ENCODE measurements around the gene FAM3A. TPM values are rescaled to one million over a fixed set of nuclear protein-coding genes. Genes with fewer than 3 reads are reported as not detected.

The FAM3A gene
- polyA plus RNA-seq, 1 of the 3 experiments (the other 2 are of a cell fraction) = 42.1 TPM

GRCh38 chrX:154470914-154471568, 45.0 kb downstream of the FAM3A start:
- H2AFZ ChIP-seq (ENCODE audit: low read depth) = no peak overlapping the region
- 0 out of 2 replicates have a peak, but pooled peaks cover 8% of the 10 kb centered on the region for H4K20me1 ChIP-seq (ENCODE audit: insufficient read depth)
- ChIA-PET CTCF (no interaction called here), POLR2A (no interaction called here)
- no peaks in the 10 kb centered on the region for H3K79me2 ChIP-seq (ENCODE audit: insufficient read depth)
- H3K4me2 ChIP-seq = no peak overlapping the region
- H3K9me3 ChIP-seq = no peaks in the 10 kb centered on the region
- H3K27ac ChIP-seq (ENCODE audit: low read depth in 2 of 2, low read length in 1 of 2) = no peak overlapping the region
- no peaks in the 10 kb centered on the region for H3K4me1 ChIP-seq (ENCODE audit: control insufficient read depth in 1 of 2, insufficient read depth in 2 of 2, low read depth in 1 of 2, low read length in 1 of 2)
- TF ChIP-seq FOXM1 (IDR thresholded peaks at IDR 0.05; ENCODE audit: low read depth) (no peak), PBX3 (IDR thresholded peaks at IDR 0.05) (no peak), TEAD4 (IDR thresholded peaks at IDR 0.05; ENCODE audit: borderline replicate concordance, insufficient read depth) (no peak), MXI1 (IDR thresholded peaks at IDR 0.05; ENCODE audit: low read depth, low read length) (no peak), FOXJ3 (CRISPR knock-in tag; IDR thresholded peaks at IDR 0.05) (no peak), SIN3A (IDR thresholded peaks at IDR 0.05; ENCODE audit: borderline replicate concordance, low read depth, low read length) (no peak), JUND (IDR thresholded peaks at IDR 0.05) (no peak), YY1 (IDR thresholded peaks at IDR 0.05; ENCODE audit: low read depth) (no peak)
- peaks cover 13% of the 10 kb centered on the region for H3K27me3 ChIP-seq (ENCODE audit: insufficient read depth)
- no peak overlapping the region for H3K4me3 ChIP-seq (ENCODE audit: low read depth in 2 of 2, low read length in 1 of 2)
- H3F3A ChIP-seq (replicated peaks; ENCODE audit: insufficient read depth) = peaks cover under 1% of the 10 kb centered on the region
- no peak for DNase-seq
- no peak overlapping the region for H3K9ac ChIP-seq
- H3K9me2 ChIP-seq = no peaks in the 10 kb centered on the region
- 46% methylated on average over 21 of the region's 23 CpGs for WGBS (ENCODE audit: low lambda C conversion rate)
- peaks cover 0 to 18% of the 10 kb centered on the region in 2 experiments for H3K36me3 ChIP-seq (replicated peaks in 1 of 2; ENCODE audit: control insufficient read depth in 1 of 2, insufficient read depth in 2 of 2, low read length in 1 of 2)

GRCh38 chrX:154470434-154470833, 45.6 kb downstream of the FAM3A start:
- H3K4me3 ChIP-seq (ENCODE audit: low read depth in 2 of 2, low read length in 1 of 2) = no peak overlapping the region
- no peak for TF ChIP-seq YY1 (IDR thresholded peaks at IDR 0.05; ENCODE audit: low read depth)
- no peak for TF ChIP-seq MEF2A (IDR thresholded peaks at IDR 0.05; ENCODE audit: borderline replicate concordance, low read depth)
- H3K4me2 ChIP-seq = no peak overlapping the region
- CTCF ChIA-PET = no interaction called here
- H3K79me2 ChIP-seq (ENCODE audit: insufficient read depth) = no peaks in the 10 kb centered on the region
- H3K4me1 ChIP-seq (ENCODE audit: control insufficient read depth in 1 of 2, insufficient read depth in 2 of 2, low read depth in 1 of 2, low read length in 1 of 2) = no peaks in the 10 kb centered on the region
- H4K20me1 ChIP-seq (ENCODE audit: insufficient read depth) = 0 out of 2 replicates have a peak, but pooled peaks cover 8% of the 10 kb centered on the region
- H3K27me3 ChIP-seq (ENCODE audit: insufficient read depth) = peaks cover 13% of the 10 kb centered on the region
- H3K9ac ChIP-seq = no peak overlapping the region
- POLR2A ChIA-PET = no interaction called here
- H2AFZ ChIP-seq (ENCODE audit: low read depth) = no peak overlapping the region
- no peaks in the 10 kb centered on the region for H3K9me3 ChIP-seq
- no peaks in the 10 kb centered on the region for H3F3A ChIP-seq (replicated peaks; ENCODE audit: insufficient read depth)
- H3K9me2 ChIP-seq = no peaks in the 10 kb centered on the region
- peaks cover 0 to 20% of the 10 kb centered on the region in 2 experiments for H3K36me3 ChIP-seq (replicated peaks in 1 of 2; ENCODE audit: control insufficient read depth in 1 of 2, insufficient read depth in 2 of 2, low read length in 1 of 2)
- no peak for DNase-seq
- no peak overlapping the region for H3K27ac ChIP-seq (ENCODE audit: low read depth in 2 of 2, low read length in 1 of 2)
- 49% methylated on average over 14 of the region's 14 CpGs for WGBS (ENCODE audit: low lambda C conversion rate)

GRCh38 chrX:154469880-154470279, 46.2 kb downstream of the FAM3A start:
- H3K27ac ChIP-seq (ENCODE audit: low read depth in 2 of 2, low read length in 1 of 2) = no peak overlapping the region
- no peak overlapping the region for H3K4me3 ChIP-seq (ENCODE audit: low read depth in 2 of 2, low read length in 1 of 2)
- 84% methylated on average over 7 of the region's 18 CpGs for WGBS (ENCODE audit: low lambda C conversion rate)
- ChIA-PET POLR2A (no interaction called here), CTCF (no interaction called here)
- DNase-seq = no peak
- H3K9ac ChIP-seq = no peak overlapping the region
- H2AFZ ChIP-seq (ENCODE audit: low read depth) = no peak overlapping the region
- H3K4me1 ChIP-seq (ENCODE audit: control insufficient read depth in 1 of 2, insufficient read depth in 2 of 2, low read depth in 1 of 2, low read length in 1 of 2) = no peaks in the 10 kb centered on the region
- H3K36me3 ChIP-seq (replicated peaks in 1 of 2; ENCODE audit: control insufficient read depth in 1 of 2, insufficient read depth in 2 of 2, low read length in 1 of 2) = peaks cover 0 to 23% of the 10 kb centered on the region in 2 experiments
- no peak overlapping the region for H3K4me2 ChIP-seq
- H3K79me2 ChIP-seq (ENCODE audit: insufficient read depth) = no peaks in the 10 kb centered on the region
- H4K20me1 ChIP-seq (ENCODE audit: insufficient read depth) = 0 out of 2 replicates have a peak, but pooled peaks cover 8% of the 10 kb centered on the region
- TF ChIP-seq ELF1 (IDR thresholded peaks at IDR 0.05) = no peak
- TF ChIP-seq FOXM1 (IDR thresholded peaks at IDR 0.05; ENCODE audit: low read depth) = no peak
- no peak for TF ChIP-seq CTCF (IDR thresholded peaks at IDR 0.05)
- TF ChIP-seq EZH2phosphoT487 (IDR thresholded peaks at IDR 0.05; ENCODE audit: borderline replicate concordance, low read depth) = no peak
- no peak for TF ChIP-seq ZBTB33 (IDR thresholded peaks at IDR 0.05; ENCODE audit: borderline replicate concordance, low read depth)
- no peak for TF ChIP-seq RCOR1 (IDR thresholded peaks at IDR 0.05; ENCODE audit: low read length)
- H3K9me2 ChIP-seq = no peaks in the 10 kb centered on the region
- H3K27me3 ChIP-seq (ENCODE audit: insufficient read depth) = peaks cover 13% of the 10 kb centered on the region
- no peaks in the 10 kb centered on the region for H3F3A ChIP-seq (replicated peaks; ENCODE audit: insufficient read depth)
- no peaks in the 10 kb centered on the region for H3K9me3 ChIP-seq

All from SK-N-SH (cell line).